OCI-LY3 (cell line): ENCODE measurements around the gene NEK8.

Source experiments
- H2AFZ ChIP-seq: fragments of 200-600, 300-600 bp; shearing (Covaris generic); 2 replicates; pipeline ENCODE4 v1.6.0; 2014; ENCODE audit warnings: antibody characterized with exemption, low read depth, low read length
- H3K27ac ChIP-seq: fragments of 200-600, 300-600 bp; sonication (generic); 2 replicates; pipeline ENCODE4 v1.5.1; 2014; ENCODE audit warnings: mild to moderate bottlenecking, low read length, moderate library complexity, mixed read lengths
- H3K27me3 ChIP-seq: fragments of 200-600, 300-600 bp; sonication (generic); 2 replicates; pipeline ENCODE4 v1.6.1; 2014; ENCODE audit warnings: low read depth, low read length, mixed read lengths
- H3K36me3 ChIP-seq: fragments of 200-600, 300-600 bp; sonication (generic); replicated peaks from 2 replicates; pipeline ENCODE3; 2014; ENCODE audit warnings: low read depth, low read length, mixed read lengths
- H3K4me1 ChIP-seq: fragments of 300-600, 200-600 bp; sonication (generic); 2 replicates; pipeline ENCODE4 v1.6.1; 2014; ENCODE audit warnings: low read length, mixed read lengths
- H3K4me2 ChIP-seq: fragments of 200-600, 300-600 bp; sonication (generic); 2 replicates; pipeline ENCODE4 v1.6.1; 2014; ENCODE audit warnings: low read length, mixed read lengths
- H3K4me3 ChIP-seq: fragments of 300-600, 200-600 bp; sonication (generic); 2 replicates; pipeline ENCODE4 v1.5.1; 2014; ENCODE audit warnings: antibody characterized with exemption, mild to moderate bottlenecking, low read length, moderate library complexity
- H3K79me2 ChIP-seq: fragments of 300-600, 200-600 bp; shearing (Covaris generic); 2 replicates; pipeline ENCODE4 v1.6.1; 2014; ENCODE audit warnings: mild to moderate bottlenecking, low read length, mixed read lengths
- H3K9ac ChIP-seq: fragments of 300-600, 200-600 bp; shearing (Covaris generic); 2 replicates; pipeline ENCODE4 v1.6.0; 2014; ENCODE audit warnings: mild to moderate bottlenecking, low read length, moderate library complexity
- H3K9me3 ChIP-seq: fragments of 200-600, 300-600 bp; shearing (Covaris generic); 2 replicates; pipeline ENCODE4 v1.6.1; 2014; ENCODE audit warnings: low read length, mixed read lengths; ENCODE audit not compliant: insufficient read depth
- H4K20me1 ChIP-seq: fragments of 200-600, 300-600 bp; sonication (generic); 2 replicates; pipeline ENCODE4 v1.6.1; 2016; ENCODE audit warnings: low read length, mixed read lengths; ENCODE audit not compliant: insufficient read depth
- EZH2phosphoT487 ChIP-seq: fragments of 200-600 bp; shearing (Covaris generic); IDR thresholded peaks from 2 replicates; pipeline ENCODE4 v1.6.1; 2018; ENCODE audit warnings: antibody characterized with exemption, mixed run types, low read depth
- TF ChIP-seq, protein P1 (sequence below): fragments of 200-600, 300-600 bp; sonication (generic); IDR thresholded peaks from 2 replicates; pipeline ENCODE4 v1.5.1; 2014; ENCODE audit warnings: antibody characterized with exemption, low read length, low read depth

The NEK8 gene

GRCh38 chr17:28788100-28788499, 59.5 kb downstream of the NEK8 start:
- Histone ChIP-seq H3K9me3 (no peaks in the 10 kb centered on the region), H3K79me2 (peaks cover 9% of the 10 kb centered on the region; the same call in 1 of the 2 replicates), H3K9ac (no peak overlapping the region), H2AFZ (no peak overlapping the region), H3K4me3 (no peak overlapping the region), H4K20me1 (peaks cover 7% of the 10 kb centered on the region; the same call in 1 of the 2 replicates), H3K27ac (no peak overlapping the region), H3K4me2 (no peak overlapping the region), H3K27me3 (no peaks in the 10 kb centered on the region), H3K36me3 (no peaks in the 10 kb centered on the region), H3K4me1 (no peaks in the 10 kb centered on the region)
- TF ChIP-seq EZH2phosphoT487 = no peak
- TF ChIP-seq, protein P1, sequence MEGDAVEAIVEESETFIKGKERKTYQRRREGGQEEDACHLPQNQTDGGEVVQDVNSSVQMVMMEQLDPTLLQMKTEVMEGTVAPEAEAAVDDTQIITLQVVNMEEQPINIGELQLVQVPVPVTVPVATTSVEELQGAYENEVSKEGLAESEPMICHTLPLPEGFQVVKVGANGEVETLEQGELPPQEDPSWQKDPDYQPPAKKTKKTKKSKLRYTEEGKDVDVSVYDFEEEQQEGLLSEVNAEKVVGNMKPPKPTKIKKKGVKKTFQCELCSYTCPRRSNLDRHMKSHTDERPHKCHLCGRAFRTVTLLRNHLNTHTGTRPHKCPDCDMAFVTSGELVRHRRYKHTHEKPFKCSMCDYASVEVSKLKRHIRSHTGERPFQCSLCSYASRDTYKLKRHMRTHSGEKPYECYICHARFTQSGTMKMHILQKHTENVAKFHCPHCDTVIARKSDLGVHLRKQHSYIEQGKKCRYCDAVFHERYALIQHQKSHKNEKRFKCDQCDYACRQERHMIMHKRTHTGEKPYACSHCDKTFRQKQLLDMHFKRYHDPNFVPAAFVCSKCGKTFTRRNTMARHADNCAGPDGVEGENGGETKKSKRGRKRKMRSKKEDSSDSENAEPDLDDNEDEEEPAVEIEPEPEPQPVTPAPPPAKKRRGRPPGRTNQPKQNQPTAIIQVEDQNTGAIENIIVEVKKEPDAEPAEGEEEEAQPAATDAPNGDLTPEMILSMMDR = no peak
